WTC11 (cell line): ENCODE data around the gene CCDC81.
A peak's percentile ranks its signal among the peaks of the same experiment; 100 is the strongest.

ENCODE experiments used
- CREM ChIP-seq: sonication (generic); formaldehyde crosslinking; IDR thresholded peaks from 2 replicates; pipeline ENCODE4 v1.8.1; 2022; ENCODE audit warnings: mild to moderate bottlenecking, missing genetic modification reagents, moderate library complexity
- ELF4 ChIP-seq: sonication (generic); formaldehyde crosslinking; IDR thresholded peaks from 2 replicates; pipeline ENCODE4 v1.8.1; 2022; ENCODE audit warnings: low read depth, mild to moderate bottlenecking, moderate library complexity, missing genetic modification reagents
- TP53 ChIP-seq: sonication (generic); formaldehyde crosslinking; IDR thresholded peaks from 2 replicates; pipeline ENCODE4 v1.8.1; 2023; ENCODE audit warnings: mild to moderate bottlenecking, missing genetic modification reagents
- ZBTB21 ChIP-seq: sonication (generic); formaldehyde crosslinking; IDR thresholded peaks from 2 replicates; pipeline ENCODE4 v1.8.1; 2023; ENCODE audit warnings: mild to moderate bottlenecking, missing genetic modification reagents, borderline replicate concordance
- ZNF121 ChIP-seq: sonication (generic); formaldehyde crosslinking; IDR thresholded peaks from 2 replicates; pipeline ENCODE4 v1.8.0; 2023; ENCODE audit warnings: missing genetic modification reagents
- ZNF396 ChIP-seq: fragments of 250-450 bp; sonication (Bioruptor Pico); IDR thresholded peaks from 2 replicates; pipeline ENCODE4 v1.8.0; 2021; ENCODE audit warnings: mild to moderate bottlenecking, moderate library complexity, borderline replicate concordance
- TF ChIP-seq, protein P1 (sequence below): fragments of 200-600 bp; IDR thresholded peaks from 2 replicates; pipeline ENCODE4 v1.8.0; 2022; ENCODE audit warnings: antibody characterized with exemption
- TF ChIP-seq, protein P2 (sequence below): sonication (generic); formaldehyde crosslinking; IDR thresholded peaks from 2 replicates; pipeline ENCODE4 v1.8.0; 2022; ENCODE audit warnings: mild to moderate bottlenecking, missing genetic modification reagents
- TF ChIP-seq, protein P3 (sequence below): sonication (generic); formaldehyde crosslinking; IDR thresholded peaks from 2 replicates; pipeline ENCODE4 v1.8.0; 2022; ENCODE audit warnings: mild to moderate bottlenecking, missing genetic modification reagents
- TF ChIP-seq, protein P4 (sequence below): fragments of 250-450 bp; sonication (Bioruptor Pico); IDR thresholded peaks from 2 replicates; pipeline ENCODE4 v1.9.0; 2021; ENCODE audit warnings: mild to moderate bottlenecking, borderline replicate concordance
- TF ChIP-seq, protein P5 (sequence below): sonication (generic); formaldehyde crosslinking; IDR thresholded peaks from 2 replicates; pipeline ENCODE4 v1.8.1; 2023; ENCODE audit warnings: mild to moderate bottlenecking, missing genetic modification reagents, moderate library complexity
- TF ChIP-seq, protein P6 (sequence below): sonication (generic); formaldehyde crosslinking; IDR thresholded peaks from 2 replicates; pipeline ENCODE4 v1.8.0; 2022; ENCODE audit warnings: mild to moderate bottlenecking, missing genetic modification reagents
- TF ChIP-seq, protein P7 (sequence below): sonication (generic); formaldehyde crosslinking; IDR thresholded peaks from 2 replicates; pipeline ENCODE4 v1.8.1; 2023; ENCODE audit warnings: mild to moderate bottlenecking, missing genetic modification reagents

DNA sequence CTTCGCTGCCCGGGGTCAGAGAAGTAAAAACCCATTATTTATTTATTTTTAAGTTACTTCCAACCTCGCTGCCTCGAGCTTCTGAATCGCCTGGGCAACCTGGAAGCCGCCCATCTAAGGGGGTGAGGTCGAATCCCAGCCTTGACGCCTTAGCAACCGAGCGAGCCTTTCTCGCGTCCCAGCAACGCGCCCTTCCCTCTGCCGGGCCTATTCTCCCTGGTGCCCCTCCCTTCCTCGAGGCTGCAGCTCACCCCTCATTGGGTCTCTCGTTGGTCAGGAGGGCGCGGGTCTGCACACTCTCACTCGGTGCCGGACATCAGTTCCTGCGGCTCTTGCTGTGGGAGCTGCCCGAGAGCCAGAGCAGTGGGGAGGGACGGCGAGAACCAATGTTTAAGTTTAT lies at the start of gene CCDC81:
- TF ChIP-seq, protein P1, sequence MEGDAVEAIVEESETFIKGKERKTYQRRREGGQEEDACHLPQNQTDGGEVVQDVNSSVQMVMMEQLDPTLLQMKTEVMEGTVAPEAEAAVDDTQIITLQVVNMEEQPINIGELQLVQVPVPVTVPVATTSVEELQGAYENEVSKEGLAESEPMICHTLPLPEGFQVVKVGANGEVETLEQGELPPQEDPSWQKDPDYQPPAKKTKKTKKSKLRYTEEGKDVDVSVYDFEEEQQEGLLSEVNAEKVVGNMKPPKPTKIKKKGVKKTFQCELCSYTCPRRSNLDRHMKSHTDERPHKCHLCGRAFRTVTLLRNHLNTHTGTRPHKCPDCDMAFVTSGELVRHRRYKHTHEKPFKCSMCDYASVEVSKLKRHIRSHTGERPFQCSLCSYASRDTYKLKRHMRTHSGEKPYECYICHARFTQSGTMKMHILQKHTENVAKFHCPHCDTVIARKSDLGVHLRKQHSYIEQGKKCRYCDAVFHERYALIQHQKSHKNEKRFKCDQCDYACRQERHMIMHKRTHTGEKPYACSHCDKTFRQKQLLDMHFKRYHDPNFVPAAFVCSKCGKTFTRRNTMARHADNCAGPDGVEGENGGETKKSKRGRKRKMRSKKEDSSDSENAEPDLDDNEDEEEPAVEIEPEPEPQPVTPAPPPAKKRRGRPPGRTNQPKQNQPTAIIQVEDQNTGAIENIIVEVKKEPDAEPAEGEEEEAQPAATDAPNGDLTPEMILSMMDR: no peak
- TF ChIP-seq, protein P2, sequence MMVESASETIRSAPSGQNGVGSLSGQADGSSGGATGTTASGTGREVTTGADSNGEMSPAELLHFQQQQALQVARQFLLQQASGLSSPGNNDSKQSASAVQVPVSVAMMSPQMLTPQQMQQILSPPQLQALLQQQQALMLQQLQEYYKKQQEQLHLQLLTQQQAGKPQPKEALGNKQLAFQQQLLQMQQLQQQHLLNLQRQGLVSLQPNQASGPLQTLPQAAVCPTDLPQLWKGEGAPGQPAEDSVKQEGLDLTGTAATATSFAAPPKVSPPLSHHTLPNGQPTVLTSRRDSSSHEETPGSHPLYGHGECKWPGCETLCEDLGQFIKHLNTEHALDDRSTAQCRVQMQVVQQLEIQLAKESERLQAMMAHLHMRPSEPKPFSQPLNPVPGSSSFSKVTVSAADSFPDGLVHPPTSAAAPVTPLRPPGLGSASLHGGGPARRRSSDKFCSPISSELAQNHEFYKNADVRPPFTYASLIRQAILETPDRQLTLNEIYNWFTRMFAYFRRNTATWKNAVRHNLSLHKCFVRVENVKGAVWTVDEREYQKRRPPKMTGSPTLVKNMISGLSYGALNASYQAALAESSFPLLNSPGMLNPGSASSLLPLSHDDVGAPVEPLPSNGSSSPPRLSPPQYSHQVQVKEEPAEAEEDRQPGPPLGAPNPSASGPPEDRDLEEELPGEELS (CRISPR knock-in tag): no peak
- TF ChIP-seq CREM (CRISPR knock-in tag) (no peak), ZNF121 (CRISPR knock-in tag) (no peak), ELF4 (no peak), ZNF396 (no peak), TP53 (CRISPR knock-in tag) (no peak), ZBTB21 (no peak)
- TF ChIP-seq, protein P3, sequence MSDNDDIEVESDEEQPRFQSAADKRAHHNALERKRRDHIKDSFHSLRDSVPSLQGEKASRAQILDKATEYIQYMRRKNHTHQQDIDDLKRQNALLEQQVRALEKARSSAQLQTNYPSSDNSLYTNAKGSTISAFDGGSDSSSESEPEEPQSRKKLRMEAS: no peak
- TF ChIP-seq, protein P4, sequence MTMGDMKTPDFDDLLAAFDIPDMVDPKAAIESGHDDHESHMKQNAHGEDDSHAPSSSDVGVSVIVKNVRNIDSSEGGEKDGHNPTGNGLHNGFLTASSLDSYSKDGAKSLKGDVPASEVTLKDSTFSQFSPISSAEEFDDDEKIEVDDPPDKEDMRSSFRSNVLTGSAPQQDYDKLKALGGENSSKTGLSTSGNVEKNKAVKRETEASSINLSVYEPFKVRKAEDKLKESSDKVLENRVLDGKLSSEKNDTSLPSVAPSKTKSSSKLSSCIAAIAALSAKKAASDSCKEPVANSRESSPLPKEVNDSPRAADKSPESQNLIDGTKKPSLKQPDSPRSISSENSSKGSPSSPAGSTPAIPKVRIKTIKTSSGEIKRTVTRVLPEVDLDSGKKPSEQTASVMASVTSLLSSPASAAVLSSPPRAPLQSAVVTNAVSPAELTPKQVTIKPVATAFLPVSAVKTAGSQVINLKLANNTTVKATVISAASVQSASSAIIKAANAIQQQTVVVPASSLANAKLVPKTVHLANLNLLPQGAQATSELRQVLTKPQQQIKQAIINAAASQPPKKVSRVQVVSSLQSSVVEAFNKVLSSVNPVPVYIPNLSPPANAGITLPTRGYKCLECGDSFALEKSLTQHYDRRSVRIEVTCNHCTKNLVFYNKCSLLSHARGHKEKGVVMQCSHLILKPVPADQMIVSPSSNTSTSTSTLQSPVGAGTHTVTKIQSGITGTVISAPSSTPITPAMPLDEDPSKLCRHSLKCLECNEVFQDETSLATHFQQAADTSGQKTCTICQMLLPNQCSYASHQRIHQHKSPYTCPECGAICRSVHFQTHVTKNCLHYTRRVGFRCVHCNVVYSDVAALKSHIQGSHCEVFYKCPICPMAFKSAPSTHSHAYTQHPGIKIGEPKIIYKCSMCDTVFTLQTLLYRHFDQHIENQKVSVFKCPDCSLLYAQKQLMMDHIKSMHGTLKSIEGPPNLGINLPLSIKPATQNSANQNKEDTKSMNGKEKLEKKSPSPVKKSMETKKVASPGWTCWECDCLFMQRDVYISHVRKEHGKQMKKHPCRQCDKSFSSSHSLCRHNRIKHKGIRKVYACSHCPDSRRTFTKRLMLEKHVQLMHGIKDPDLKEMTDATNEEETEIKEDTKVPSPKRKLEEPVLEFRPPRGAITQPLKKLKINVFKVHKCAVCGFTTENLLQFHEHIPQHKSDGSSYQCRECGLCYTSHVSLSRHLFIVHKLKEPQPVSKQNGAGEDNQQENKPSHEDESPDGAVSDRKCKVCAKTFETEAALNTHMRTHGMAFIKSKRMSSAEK (CRISPR knock-in tag): no peak
- TF ChIP-seq, protein P5, sequence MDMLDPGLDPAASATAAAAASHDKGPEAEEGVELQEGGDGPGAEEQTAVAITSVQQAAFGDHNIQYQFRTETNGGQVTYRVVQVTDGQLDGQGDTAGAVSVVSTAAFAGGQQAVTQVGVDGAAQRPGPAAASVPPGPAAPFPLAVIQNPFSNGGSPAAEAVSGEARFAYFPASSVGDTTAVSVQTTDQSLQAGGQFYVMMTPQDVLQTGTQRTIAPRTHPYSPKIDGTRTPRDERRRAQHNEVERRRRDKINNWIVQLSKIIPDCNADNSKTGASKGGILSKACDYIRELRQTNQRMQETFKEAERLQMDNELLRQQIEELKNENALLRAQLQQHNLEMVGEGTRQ (CRISPR knock-in tag): peak; percentile 48
- TF ChIP-seq, protein P6, sequence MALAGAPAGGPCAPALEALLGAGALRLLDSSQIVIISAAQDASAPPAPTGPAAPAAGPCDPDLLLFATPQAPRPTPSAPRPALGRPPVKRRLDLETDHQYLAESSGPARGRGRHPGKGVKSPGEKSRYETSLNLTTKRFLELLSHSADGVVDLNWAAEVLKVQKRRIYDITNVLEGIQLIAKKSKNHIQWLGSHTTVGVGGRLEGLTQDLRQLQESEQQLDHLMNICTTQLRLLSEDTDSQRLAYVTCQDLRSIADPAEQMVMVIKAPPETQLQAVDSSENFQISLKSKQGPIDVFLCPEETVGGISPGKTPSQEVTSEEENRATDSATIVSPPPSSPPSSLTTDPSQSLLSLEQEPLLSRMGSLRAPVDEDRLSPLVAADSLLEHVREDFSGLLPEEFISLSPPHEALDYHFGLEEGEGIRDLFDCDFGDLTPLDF: no peak
- TF ChIP-seq, protein P7, sequence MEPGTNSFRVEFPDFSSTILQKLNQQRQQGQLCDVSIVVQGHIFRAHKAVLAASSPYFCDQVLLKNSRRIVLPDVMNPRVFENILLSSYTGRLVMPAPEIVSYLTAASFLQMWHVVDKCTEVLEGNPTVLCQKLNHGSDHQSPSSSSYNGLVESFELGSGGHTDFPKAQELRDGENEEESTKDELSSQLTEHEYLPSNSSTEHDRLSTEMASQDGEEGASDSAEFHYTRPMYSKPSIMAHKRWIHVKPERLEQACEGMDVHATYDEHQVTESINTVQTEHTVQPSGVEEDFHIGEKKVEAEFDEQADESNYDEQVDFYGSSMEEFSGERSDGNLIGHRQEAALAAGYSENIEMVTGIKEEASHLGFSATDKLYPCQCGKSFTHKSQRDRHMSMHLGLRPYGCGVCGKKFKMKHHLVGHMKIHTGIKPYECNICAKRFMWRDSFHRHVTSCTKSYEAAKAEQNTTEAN (CRISPR knock-in tag): no peak
